H1 (cell line): ENCODE measurements around the gene DHX36. TPM values are rescaled to one million over a fixed set of nuclear protein-coding genes. Genes with fewer than 3 reads are reported as not detected.

Experiments used
- JUND ChIP-seq: IDR thresholded peaks from 2 replicates; pipeline ENCODE4 v1.6.1; 2011; ENCODE audit warnings: mild to moderate bottlenecking, improper control_type of control experiment, low read length
- POLR2A ChIP-seq, 2 experiments: IDR thresholded peaks; 1 replicate in 1 of 2; 2 replicates in 1 of 2; pipeline ENCODE4 v1.6.1; 2011; ENCODE audit warnings: low read depth in 2 of 2, low read length in 2 of 2, mild to moderate bottlenecking in 2 of 2; ENCODE audit errors: control extremely low read depth in 1 of 2
- SUZ12 ChIP-seq: fragments of 200-600 bp; sonication (generic); IDR thresholded peaks from 2 replicates; pipeline ENCODE4 v1.6.1; 2012; ENCODE audit warnings: mild to moderate bottlenecking, inconsistent platforms, low read length, moderate library complexity, mixed read lengths
- polyA plus RNA-seq, 7 experiments: library from polyadenylated mRNA; depleted of rRNA in 3 of 7; stranded (reverse) in 5 of 7; unstranded in 2 of 7; fragments of >200 nt in 5 of 7; fragments of 200-250 nt in 2 of 7; gene quantifications; 1 replicate in 5 of 7; 2 replicates in 1 of 7; 4 replicates in 1 of 7; pipeline versions ENCODE4 v1.2.1 to v1.2.3, GENCODE V29; 2011 to 2013; ENCODE audit warnings: missing spikeins in 2 of 7, mixed read lengths in 2 of 7
- total RNA-seq: library from RNA; stranded (reverse); fragmentation: NEBNext Ultra II Directional; extraction: Animal tissue kit (Norgen Biotek cat#: 25700); gene quantifications from 2 replicates; pipeline ENCODE4 v1.2.1, GENCODE V29; 2021

Gene DHX36
- total and polyA plus RNA-seq, 2 of the 8 experiments (the other 6 are each of a cell fraction or from before 2014, with no cell fraction given): 44.9 to 131 TPM

- peak; percentile 27; the same call in 1 of the 2 replicates for TF ChIP-seq JUND
- TF ChIP-seq POLR2A (IDR thresholded peaks at IDR 0.05; ENCODE audit: control extremely low read depth in 1 of 2, low read depth in 2 of 2, low read length in 2 of 2): no peak
- TF ChIP-seq SUZ12: no peak
- TF ChIP-seq, all 59 proteins: peak for 4
Observed at GRCh38 chr3:154252759-154253638, 71.3 kb downstream of the DHX36 start (continued).
